ENCODE data around the gene ZDHHC19.
"Not testable (repeated sequence)": the region's sequence is repeated elsewhere in the genome, so short reads cannot be mapped to it uniquely, and the experiment has no call there.

Gene ZDHHC19

DNA sequence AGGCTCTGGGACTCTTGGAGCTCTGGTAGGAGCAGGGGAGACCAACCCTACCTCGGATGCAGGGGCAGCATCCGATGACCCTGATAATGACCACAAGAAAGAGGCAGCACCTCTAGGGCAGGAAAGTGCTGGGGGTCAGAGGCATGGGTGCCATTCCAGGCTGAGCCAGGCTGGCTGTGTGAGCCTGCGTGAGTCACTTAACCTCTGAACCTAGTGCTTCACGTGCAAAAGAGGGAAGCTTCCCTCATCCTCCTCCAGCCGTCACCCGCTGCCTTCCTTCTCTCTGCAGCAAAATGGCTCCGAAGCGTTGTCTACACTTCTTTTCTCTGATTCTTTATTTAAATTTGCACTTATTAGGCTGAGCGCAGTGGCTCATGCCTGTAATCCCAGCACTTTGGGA is 35.5 kb downstream of the ZDHHC19 start:
- Histone ChIP-seq H3K4me2 (ENCODE audit: low read length) (no peak overlapping the region), H3K27ac (ENCODE audit: low read depth, low read length, poor library complexity, severe bottlenecking) (no peak overlapping the region), H3K4me1 (ENCODE audit: insufficient read depth, low read length, severe bottlenecking) (peaks cover 9% of the 10 kb centered on the region), H3K36me3 (ENCODE audit: insufficient read depth, low read length) (no peaks in the 10 kb centered on the region), H4K20me1 (ENCODE audit: insufficient read depth, low read length) (no peaks in the 10 kb centered on the region), H3K9ac (ENCODE audit: low read length) (no peak overlapping the region), H3K27me3 (ENCODE audit: insufficient read depth, low read length) (no peaks in the 10 kb centered on the region; the same call in 1 of the 2 replicates), H3K9me2 (ENCODE audit: low read depth, low read length) (no peaks in the 10 kb centered on the region), H3K4me3 (ENCODE audit: low read depth, low read length, poor library complexity, severe bottlenecking) (no peak overlapping the region), H3K9me3 (ENCODE audit: low read length) (no peaks in the 10 kb centered on the region), H2AFZ (ENCODE audit: low read length) (no peak overlapping the region), H3K79me2 (ENCODE audit: insufficient read depth, low read length) (no peaks in the 10 kb centered on the region), H3F3A (ENCODE audit: insufficient read depth, low read length) (no peaks in the 10 kb centered on the region)
- TF ChIP-seq, protein P1, sequence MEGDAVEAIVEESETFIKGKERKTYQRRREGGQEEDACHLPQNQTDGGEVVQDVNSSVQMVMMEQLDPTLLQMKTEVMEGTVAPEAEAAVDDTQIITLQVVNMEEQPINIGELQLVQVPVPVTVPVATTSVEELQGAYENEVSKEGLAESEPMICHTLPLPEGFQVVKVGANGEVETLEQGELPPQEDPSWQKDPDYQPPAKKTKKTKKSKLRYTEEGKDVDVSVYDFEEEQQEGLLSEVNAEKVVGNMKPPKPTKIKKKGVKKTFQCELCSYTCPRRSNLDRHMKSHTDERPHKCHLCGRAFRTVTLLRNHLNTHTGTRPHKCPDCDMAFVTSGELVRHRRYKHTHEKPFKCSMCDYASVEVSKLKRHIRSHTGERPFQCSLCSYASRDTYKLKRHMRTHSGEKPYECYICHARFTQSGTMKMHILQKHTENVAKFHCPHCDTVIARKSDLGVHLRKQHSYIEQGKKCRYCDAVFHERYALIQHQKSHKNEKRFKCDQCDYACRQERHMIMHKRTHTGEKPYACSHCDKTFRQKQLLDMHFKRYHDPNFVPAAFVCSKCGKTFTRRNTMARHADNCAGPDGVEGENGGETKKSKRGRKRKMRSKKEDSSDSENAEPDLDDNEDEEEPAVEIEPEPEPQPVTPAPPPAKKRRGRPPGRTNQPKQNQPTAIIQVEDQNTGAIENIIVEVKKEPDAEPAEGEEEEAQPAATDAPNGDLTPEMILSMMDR (IDR thresholded peaks at IDR 0.05; ENCODE audit: low read length): no peak

DNA sequence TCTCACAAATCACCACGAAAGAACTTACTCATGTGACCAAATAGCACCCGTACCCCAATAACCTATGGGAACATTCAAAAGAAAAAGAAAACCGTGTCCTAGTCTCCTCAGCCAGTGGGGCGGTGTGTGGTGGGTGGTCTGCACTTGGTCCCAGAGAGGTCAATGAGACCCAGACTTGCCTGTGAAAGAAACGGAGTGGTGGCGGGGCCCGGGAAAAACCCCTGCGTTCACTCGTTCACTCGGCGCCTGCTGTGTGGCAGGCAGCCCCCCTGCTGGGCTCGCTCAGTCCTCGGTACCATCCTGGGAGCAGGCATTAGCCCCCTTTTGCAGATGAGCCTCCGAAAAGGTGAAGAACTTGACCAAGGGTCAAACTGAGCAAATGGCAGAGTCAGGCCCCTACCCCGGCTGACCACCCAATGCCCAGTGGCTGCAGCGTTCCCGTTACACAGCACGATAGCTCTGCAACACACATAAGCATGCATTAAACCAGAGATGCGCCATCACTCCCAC is 36.0 kb downstream of the ZDHHC19 start:
- Histone ChIP-seq H3K4me3 (ENCODE audit: low read depth, low read length, poor library complexity, severe bottlenecking) (no peak overlapping the region), H3K9me2 (ENCODE audit: low read depth, low read length) (no peaks in the 10 kb centered on the region), H3K36me3 (ENCODE audit: insufficient read depth, low read length) (no peaks in the 10 kb centered on the region), H3K27ac (ENCODE audit: low read depth, low read length, poor library complexity, severe bottlenecking) (no peak overlapping the region), H3K9ac (ENCODE audit: low read length) (no peak overlapping the region), H4K20me1 (ENCODE audit: insufficient read depth, low read length) (no peaks in the 10 kb centered on the region), H3K79me2 (ENCODE audit: insufficient read depth, low read length) (no peaks in the 10 kb centered on the region), H3K4me1 (ENCODE audit: insufficient read depth, low read length, severe bottlenecking) (peaks cover 9% of the 10 kb centered on the region), H3F3A (ENCODE audit: insufficient read depth, low read length) (no peaks in the 10 kb centered on the region), H3K9me3 (ENCODE audit: low read length) (no peaks in the 10 kb centered on the region), H3K27me3 (ENCODE audit: insufficient read depth, low read length) (no peaks in the 10 kb centered on the region; the same call in 1 of the 2 replicates), H2AFZ (ENCODE audit: low read length) (no peak overlapping the region), H3K4me2 (ENCODE audit: low read length) (no peak overlapping the region)
- no peak for TF ChIP-seq EZH2 (IDR thresholded peaks at IDR 0.05; ENCODE audit: borderline replicate concordance, low read length)
- TF ChIP-seq, protein P1 (IDR thresholded peaks at IDR 0.05; ENCODE audit: low read length): no peak

DNA sequence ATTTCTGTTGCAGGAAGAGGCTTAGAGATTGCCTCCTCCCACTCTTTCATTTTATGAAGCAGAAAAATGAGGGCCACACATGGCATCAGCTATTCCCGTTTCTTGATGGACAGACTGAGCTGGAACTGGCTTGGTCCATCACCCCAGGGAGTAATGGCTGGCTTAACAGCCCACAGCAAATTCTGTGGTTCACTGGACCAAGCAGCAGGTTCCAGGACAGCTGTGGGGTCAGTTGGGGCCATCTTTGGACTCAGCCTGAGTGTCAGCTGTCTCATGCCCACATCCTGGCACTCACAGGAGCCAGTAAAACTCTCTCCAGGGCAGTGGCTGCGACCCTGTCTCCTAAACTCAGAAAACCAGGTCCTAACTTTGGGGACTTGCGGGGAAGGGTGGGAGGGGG is 36.5 kb downstream of the ZDHHC19 start:
- no peaks in the 10 kb centered on the region for H3F3A ChIP-seq (ENCODE audit: insufficient read depth, low read length)
- no peaks in the 10 kb centered on the region for H3K79me2 ChIP-seq (ENCODE audit: insufficient read depth, low read length)
- H3K36me3 ChIP-seq (ENCODE audit: insufficient read depth, low read length): no peaks in the 10 kb centered on the region
- no peak overlapping the region for H3K4me3 ChIP-seq (ENCODE audit: low read depth, low read length, poor library complexity, severe bottlenecking)
- H3K27me3 ChIP-seq (ENCODE audit: insufficient read depth, low read length): no peaks in the 10 kb centered on the region; the same call in 1 of the 2 replicates
- no peak overlapping the region for H3K9ac ChIP-seq (ENCODE audit: low read length)
- H3K9me2 ChIP-seq (ENCODE audit: low read depth, low read length): no peaks in the 10 kb centered on the region
- H4K20me1 ChIP-seq (ENCODE audit: insufficient read depth, low read length): no peaks in the 10 kb centered on the region
- H3K27ac ChIP-seq (ENCODE audit: low read depth, low read length, poor library complexity, severe bottlenecking): no peak overlapping the region
- TF ChIP-seq, protein P1 (IDR thresholded peaks at IDR 0.05; ENCODE audit: low read length): no peak
- TF ChIP-seq EZH2 (IDR thresholded peaks at IDR 0.05; ENCODE audit: borderline replicate concordance, low read length): no peak
- H3K9me3 ChIP-seq (ENCODE audit: low read length): no peaks in the 10 kb centered on the region
- no peak overlapping the region for H2AFZ ChIP-seq (ENCODE audit: low read length)
- no peak overlapping the region for H3K4me2 ChIP-seq (ENCODE audit: low read length)
- H3K4me1 ChIP-seq (ENCODE audit: insufficient read depth, low read length, severe bottlenecking): peaks cover 4% of the 10 kb centered on the region

DNA sequence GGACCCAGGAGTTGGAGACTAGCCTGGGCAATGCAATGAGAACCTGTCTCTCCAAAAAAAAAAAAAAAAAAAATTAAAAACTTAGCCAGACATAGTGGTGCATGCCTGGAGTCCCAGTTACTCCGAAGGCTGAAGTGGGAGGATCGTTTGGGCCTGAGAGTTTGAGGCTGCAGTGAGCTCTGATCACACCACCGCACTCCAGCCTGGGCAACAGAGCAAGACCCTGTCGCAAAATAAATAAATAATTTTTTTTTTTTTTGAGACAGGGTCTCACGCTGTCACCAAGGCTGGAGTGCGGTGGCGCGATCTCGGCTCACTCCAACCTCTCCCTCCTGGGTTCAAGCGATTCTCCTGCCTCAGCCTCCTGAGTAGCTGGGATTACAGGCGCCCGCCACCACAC is 40.9 kb downstream of the ZDHHC19 start:
- H3K4me1 ChIP-seq (ENCODE audit: insufficient read depth, low read length, severe bottlenecking): not testable (repeated sequence)

More for the DNA sequence above, 40.9 kb downstream of the ZDHHC19 start:
- not testable (repeated sequence) for H3K4me2 ChIP-seq (ENCODE audit: low read length); H3K4me3 ChIP-seq (ENCODE audit: low read depth, low read length, poor library complexity, severe bottlenecking); H3K36me3 ChIP-seq (ENCODE audit: insufficient read depth, low read length); H3F3A ChIP-seq (ENCODE audit: insufficient read depth, low read length); H2AFZ ChIP-seq (ENCODE audit: low read length); H3K9me2 ChIP-seq (ENCODE audit: low read depth, low read length); H3K27ac ChIP-seq (ENCODE audit: low read depth, low read length, poor library complexity, severe bottlenecking); H3K79me2 ChIP-seq (ENCODE audit: insufficient read depth, low read length); H4K20me1 ChIP-seq (ENCODE audit: insufficient read depth, low read length); H3K9me3 ChIP-seq (ENCODE audit: low read length); H3K27me3 ChIP-seq (ENCODE audit: insufficient read depth, low read length); H3K9ac ChIP-seq (ENCODE audit: low read length)

Measured in OCI-LY1 (cell line).